ENCODE data around the gene HMGN4. TPM values are rescaled to one million over a fixed set of nuclear protein-coding genes. Genes with fewer than 3 reads are reported as not detected.

The HMGN4 gene
- total and polyA plus RNA-seq, 2 donors (not counting 3 experiments of a cell fraction or from before 2014, with no cell fraction given): 13.1 to 36.9 TPM

- Histone ChIP-seq H3K4me3 (replicated peaks in 1 of 3; ENCODE audit: insufficient read depth in 1 of 3, low read depth in 1 of 3, low read length in 3 of 3) (peak overlapping the region; percentile 65 to 74 (median 65)), H3K9me3 (replicated peaks; ENCODE audit: control insufficient read depth, insufficient read depth, low read length) (no peaks in the 10 kb centered on the region), H3K4me2 (ENCODE audit: insufficient read depth, low read length) (peak overlapping the region; percentile 89), H3K4me1 (ENCODE audit: control insufficient read depth, extremely low read depth, insufficient read depth, low read length) (peaks cover 14% of the 10 kb centered on the region), H3K36me3 (ENCODE audit: control insufficient read depth in 2 of 2, extremely low read depth in 1 of 2, insufficient read depth in 2 of 2, low read length in 2 of 2) (no peaks in the 10 kb centered on the region), H3K9ac (replicated peaks; ENCODE audit: extremely low read depth, insufficient read depth, low read length) (peak overlapping the region; percentile 46), H3K27me3 (ENCODE audit: control insufficient read depth in 2 of 2, insufficient read depth in 2 of 2, low read length in 2 of 2) (no peaks in the 10 kb centered on the region), H3K79me2 (ENCODE audit: control insufficient read depth, insufficient read depth, low read length) (no peaks in the 10 kb centered on the region), H2AFZ (ENCODE audit: low read depth, low read length) (peak overlapping the region; percentile 99), H3K27ac (ENCODE audit: insufficient read depth, low read depth, low read length) (peak overlapping the region; percentile 4), H3K9me1 (replicated peaks; ENCODE audit: control insufficient read depth, extremely low read depth, insufficient read depth, low read length) (no peaks in the 10 kb centered on the region), H4K20me1 (replicated peaks; ENCODE audit: control insufficient read depth, extremely low read depth, insufficient read depth, low read length) (no peaks in the 10 kb centered on the region)
- TF ChIP-seq GATA2 (IDR thresholded peaks at IDR 0.05; ENCODE audit: insufficient read depth, insufficient read length, low read depth, low read length): peak; percentile 31
- no peak for TF ChIP-seq EZH2 (IDR thresholded peaks at IDR 0.05; ENCODE audit: borderline replicate concordance, low read depth, low read length, severe bottlenecking)
- no peak for TF ChIP-seq FOS (IDR thresholded peaks at IDR 0.05; ENCODE audit: borderline replicate concordance, insufficient read depth, low read length)
- no peak for TF ChIP-seq JUN (IDR thresholded peaks at IDR 0.05; ENCODE audit: borderline replicate concordance, insufficient read depth, insufficient read length, low read depth)
- TF ChIP-seq CTCF (IDR thresholded peaks at IDR 0.05; ENCODE audit: extremely low read depth in 1 of 2, insufficient read depth in 1 of 2, low read depth in 1 of 2, low read length in 2 of 2): no peak
- peak; percentile 33 for TF ChIP-seq POLR2AphosphoS5 (IDR thresholded peaks at IDR 0.05; ENCODE audit: insufficient read depth, low read depth, low read length)
- ChIA-PET CTCF (interaction anchor here (0.9 to 2.0 kb wide), 10 partner anchors 12 to 211 kb away, joined by 3 to 21 read pairs (median 5); partner anchors contain the start of gene BTN2A2), POLR2A (interaction anchor here (0.7 to 1.7 kb wide), 2 partner anchors 20 to 59 kb away, joined by 3 to 4 read pairs; no protein-coding TSS in a partner anchor)
- intact Hi-C loops (cut with micrococcal nuclease): loop anchor here (1.0 to 5.0 kb wide), 3 partner anchors 12 to 111 kb away; no protein-coding TSS in a partner anchor
- dilution Hi-C loops (cut with MboI; ENCODE audit: extremely low pct_ligation_motif_present, low sequenced_read_pairs): loop anchor here (25.0 kb wide), 1 partner anchor 196 kb away; no protein-coding TSS in a partner anchor
- DNase-seq (ENCODE audit: low read depth, low spot score) (peak; percentile 96), FAIRE-seq (peak; percentile 68)
- BruUV-seq (replicated peaks): no TSS peak
These were observed 5.3 kb upstream of the HMGN4 start for GRCh38 chr6:26532699-26533531.
